ENCODE results near the gene FAXDC2.

Gene FAXDC2

GRCh38 chr5:154794525-154795234 lies 55.7 kb downstream of the FAXDC2 start:
- peak; percentile 38 for DNase-seq (ENCODE audit: low spot score)

- DNase-seq (ENCODE audit: low spot score), result no peak
Measured at GRCh38 chr5:154793599-154794524, 56.5 kb downstream of the FAXDC2 start.

GRCh38 chr5:154791535-154791934 lies 58.9 kb downstream of the FAXDC2 start:
- no peak for DNase-seq (ENCODE audit: low spot score)

GRCh38 chr5:154788212-154788611 lies 62.2 kb downstream of the FAXDC2 start:
- DNase-seq (ENCODE audit: low spot score), result no peak

- no peak for DNase-seq (ENCODE audit: low spot score)
Measured at GRCh38 chr5:154786414-154786813, 64.0 kb downstream of the FAXDC2 start.

GRCh38 chr5:154784856-154785255 lies 65.5 kb downstream of the FAXDC2 start:
- DNase-seq (ENCODE audit: low spot score), result no peak

- DNase-seq (ENCODE audit: low spot score), result no peak
Measured at GRCh38 chr5:154783774-154784460, 66.5 kb downstream of the FAXDC2 start.

GRCh38 chr5:154782812-154783592 lies 67.4 kb downstream of the FAXDC2 start:
- no peak for DNase-seq (ENCODE audit: low spot score)

GRCh38 chr5:154782326-154782725 lies 68.1 kb downstream of the FAXDC2 start:
- no peak for DNase-seq (ENCODE audit: low spot score)

GRCh38 chr5:154780128-154780527 lies 70.3 kb downstream of the FAXDC2 start:
- DNase-seq (ENCODE audit: low spot score), result no peak

GRCh38 chr5:154779105-154779504 lies 71.3 kb downstream of the FAXDC2 start:
- peak; percentile 65 for DNase-seq (ENCODE audit: low spot score)

- DNase-seq (ENCODE audit: low spot score), result no peak
Measured at GRCh38 chr5:154778534-154778933, 71.9 kb downstream of the FAXDC2 start.

- DNase-seq (ENCODE audit: low spot score), result no peak
Measured at GRCh38 chr5:154776167-154776566, 74.2 kb downstream of the FAXDC2 start.

GRCh38 chr5:154773326-154773725 lies 77.1 kb downstream of the FAXDC2 start:
- DNase-seq (ENCODE audit: low spot score), result no peak

- DNase-seq (ENCODE audit: low spot score), result peak; percentile 76
Measured at GRCh38 chr5:154771383-154771901, 79.0 kb downstream of the FAXDC2 start.

GRCh38 chr5:154770111-154770510 lies 80.3 kb downstream of the FAXDC2 start:
- DNase-seq (ENCODE audit: low spot score), result no peak

Data from hepatic stellate cell (primary cell).